Prostate gland (tissue), 2 donors: Measurements from ENCODE around the gene SERINC2. TPM values are rescaled to one million over a fixed set of nuclear protein-coding genes. Genes with fewer than 3 reads are reported as not detected.
A peak's percentile ranks its signal among the peaks of the same experiment; 100 is the strongest.
"Not testable (repeated sequence)": the region's sequence is repeated elsewhere in the genome, so short reads cannot be mapped to it uniquely, and the experiment has no call there.

Experiments
- DNase-seq: peaks from one replicate; pipeline ENCODE4 v3.0.0-alpha.2; 2019; ENCODE audit warnings: low spot score
- H3K27ac ChIP-seq, 2 donors: fragments of 200-600 bp; sonication (generic); 2 replicates each; pipeline ENCODE4 v1.5.1; 2017 to 2019
- H3K27me3 ChIP-seq: fragments of 200-600 bp; sonication (generic); replicated peaks from 2 replicates; pipeline ENCODE4 v1.5.1; 2019; ENCODE audit not compliant: insufficient read depth
- H3K36me3 ChIP-seq, 2 donors: fragments of 200-600 bp; sonication (generic); 1 replicate in 1 of 2; 2 replicates in 1 of 2; pipeline versions ENCODE4 v1.5.1 to v1.8.1; 2017 to 2019
- H3K4me1 ChIP-seq: fragments of 200-600 bp; sonication (generic); replicated peaks from 2 replicates; pipeline ENCODE4 v1.5.1; 2019
- H3K4me3 ChIP-seq, 2 donors: fragments of 200-600 bp; sonication (generic); 2 replicates each; pipeline ENCODE4 v1.5.1; 2017 to 2019
- H3K9me3 ChIP-seq: fragments of 200-600 bp; sonication (generic); 2 replicates; pipeline ENCODE4 v1.5.1; 2017
- POLR2A ChIP-seq: fragments of 450-650 bp; IDR thresholded peaks from one replicate; pipeline ENCODE4 v1.6.1; 2016; ENCODE audit warnings: antibody characterized with exemption, mild to moderate bottlenecking
- POLR2AphosphoS5 ChIP-seq: sonication (generic); formaldehyde crosslinking; IDR thresholded peaks from one replicate; pipeline ENCODE4 v1.6.1; 2017; ENCODE audit warnings: antibody characterized with exemption
- WGBS: methylation state at CpG from one replicate; pipeline ENCODE4 v1.1.5; 2018; 5-methylcytosine and 5-hydroxymethylcytosine counted together
- intact Hi-C: fragments of 100-400 bp; cut with DNase I; formaldehyde crosslinking; loops from one replicate; pipeline ENCODE4 v1.14.2; 2022
- total RNA-seq, 2 donors: library from RNA; depleted of rRNA; stranded (reverse); fragments of >200 nt; gene quantifications; one replicate each; pipeline ENCODE4 v1.1.0, GENCODE V29; 2016
- TF ChIP-seq, protein P1 (sequence below), 4 experiments: fragments of 200-600 bp in 2 of 4; fragments of 450-650 bp in 2 of 4; sonication (generic) in 2 of 4; IDR thresholded peaks; 1 replicate in 3 of 4; 2 replicates in 1 of 4; pipeline ENCODE4 v1.5.1; 2016 to 2019; ENCODE audit warnings: antibody characterized with exemption in 4 of 4, mild to moderate bottlenecking in 2 of 4, moderate library complexity in 2 of 4

The SERINC2 gene
- total RNA-seq, 2 donors from 2014 or later = 76.1 to 110 TPM

DNA sequence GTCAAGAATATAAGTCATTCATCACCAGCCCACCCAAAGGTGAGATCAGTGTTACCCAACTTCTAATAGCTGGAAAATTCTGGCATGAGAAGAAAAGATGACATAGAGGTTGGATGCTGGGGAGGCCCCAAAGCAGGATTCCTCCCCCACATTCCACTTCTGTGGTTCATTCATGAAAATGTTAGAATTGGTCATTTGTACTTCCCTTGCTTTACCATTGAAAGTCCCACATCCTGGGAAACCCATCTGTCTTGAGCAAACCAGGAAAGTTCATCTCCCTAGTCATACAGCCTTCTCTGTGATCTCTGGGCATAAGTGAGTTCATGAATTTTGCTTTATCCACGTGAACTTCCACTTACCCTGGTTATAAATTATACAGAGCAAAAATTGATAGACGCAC, 66.8 kb downstream of the SERINC2 start:
- no peaks in the 10 kb centered on the region for H3K4me1 ChIP-seq
- no peak overlapping the region for H3K4me3 ChIP-seq
- H3K27me3 ChIP-seq = no peaks in the 10 kb centered on the region
- no peak overlapping the region for H3K27ac ChIP-seq
- intact Hi-C loops = no loop called here
- H3K9me3 ChIP-seq = no peaks in the 10 kb centered on the region
- TF ChIP-seq, protein P1, sequence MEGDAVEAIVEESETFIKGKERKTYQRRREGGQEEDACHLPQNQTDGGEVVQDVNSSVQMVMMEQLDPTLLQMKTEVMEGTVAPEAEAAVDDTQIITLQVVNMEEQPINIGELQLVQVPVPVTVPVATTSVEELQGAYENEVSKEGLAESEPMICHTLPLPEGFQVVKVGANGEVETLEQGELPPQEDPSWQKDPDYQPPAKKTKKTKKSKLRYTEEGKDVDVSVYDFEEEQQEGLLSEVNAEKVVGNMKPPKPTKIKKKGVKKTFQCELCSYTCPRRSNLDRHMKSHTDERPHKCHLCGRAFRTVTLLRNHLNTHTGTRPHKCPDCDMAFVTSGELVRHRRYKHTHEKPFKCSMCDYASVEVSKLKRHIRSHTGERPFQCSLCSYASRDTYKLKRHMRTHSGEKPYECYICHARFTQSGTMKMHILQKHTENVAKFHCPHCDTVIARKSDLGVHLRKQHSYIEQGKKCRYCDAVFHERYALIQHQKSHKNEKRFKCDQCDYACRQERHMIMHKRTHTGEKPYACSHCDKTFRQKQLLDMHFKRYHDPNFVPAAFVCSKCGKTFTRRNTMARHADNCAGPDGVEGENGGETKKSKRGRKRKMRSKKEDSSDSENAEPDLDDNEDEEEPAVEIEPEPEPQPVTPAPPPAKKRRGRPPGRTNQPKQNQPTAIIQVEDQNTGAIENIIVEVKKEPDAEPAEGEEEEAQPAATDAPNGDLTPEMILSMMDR (IDR thresholded peaks at IDR 0.05) = no peak
- no peak for TF ChIP-seq POLR2A
- TF ChIP-seq POLR2AphosphoS5 = no peak
- DNase-seq = no peak
- WGBS = 94% methylated on average over 2 of the region's 2 CpGs
- H3K36me3 ChIP-seq = no peaks in the 10 kb centered on the region

DNA sequence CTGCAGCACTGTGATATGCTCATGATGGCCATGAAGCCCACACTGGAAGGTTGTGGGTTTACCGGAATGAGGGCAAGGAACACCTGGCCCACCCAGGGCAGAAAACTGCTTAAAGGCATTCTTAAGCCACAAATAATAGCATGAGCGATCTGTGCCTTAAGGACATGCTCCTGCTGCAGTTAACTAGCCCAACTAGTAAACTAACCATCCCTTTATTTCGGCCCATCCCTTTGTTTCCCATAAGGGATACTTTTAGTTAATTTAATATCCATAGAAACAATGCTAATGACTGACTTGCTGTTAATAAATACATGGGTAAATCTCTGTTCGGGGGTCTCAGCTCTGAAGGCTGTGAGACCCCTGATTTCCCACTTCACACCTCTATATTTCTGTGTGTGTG, 67.4 kb downstream of the SERINC2 start:
- H3K27me3 ChIP-seq, intact Hi-C loops, DNase-seq, H3K27ac ChIP-seq, H3K4me3 ChIP-seq, H3K4me1 ChIP-seq, H3K9me3 ChIP-seq, H3K36me3 ChIP-seq: not testable (repeated sequence)
- 79% methylated on average over 4 of the region's 4 CpGs for WGBS

DNA sequence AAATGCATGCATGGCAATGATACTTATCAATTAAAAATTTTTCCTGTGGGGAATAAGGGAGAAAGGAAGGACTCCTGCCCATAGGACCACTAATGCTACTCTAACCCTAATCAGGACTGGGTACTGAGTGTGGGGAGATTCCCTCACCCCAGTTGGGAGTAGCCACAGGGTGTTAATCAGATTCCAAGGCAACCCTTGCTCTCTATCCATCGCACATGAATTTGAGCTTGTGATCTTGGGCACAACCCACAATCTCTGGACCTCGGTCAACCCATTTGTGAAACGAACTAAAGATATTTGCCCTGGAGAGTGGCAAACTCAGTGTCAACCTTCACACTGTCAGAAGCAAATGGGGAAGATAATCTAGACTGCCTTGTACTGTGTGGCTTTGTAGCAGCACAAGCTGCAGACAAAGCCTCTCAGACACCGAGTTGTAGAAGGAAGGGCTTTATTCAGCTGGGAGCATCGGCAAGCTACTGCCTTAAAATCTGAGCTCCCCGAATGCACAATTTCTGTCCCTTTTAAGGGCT, 69.5 kb downstream of the SERINC2 start:
- H3K27ac ChIP-seq = peak overlapping the region in 1 of 2 donors; percentile 29
- no peak overlapping the region for H3K4me3 ChIP-seq
- intact Hi-C loops = no loop called here
- WGBS = 60% methylated on average over 6 of the region's 6 CpGs
- TF ChIP-seq POLR2AphosphoS5 (no peak), POLR2A (no peak)
- TF ChIP-seq, protein P1 (IDR thresholded peaks at IDR 0.05) = no peak
- H3K36me3 ChIP-seq = no peaks in the 10 kb centered on the region
- H3K4me1 ChIP-seq = no peaks in the 10 kb centered on the region
- no peak for DNase-seq
- H3K9me3 ChIP-seq = no peaks in the 10 kb centered on the region
- no peaks in the 10 kb centered on the region for H3K27me3 ChIP-seq

DNA sequence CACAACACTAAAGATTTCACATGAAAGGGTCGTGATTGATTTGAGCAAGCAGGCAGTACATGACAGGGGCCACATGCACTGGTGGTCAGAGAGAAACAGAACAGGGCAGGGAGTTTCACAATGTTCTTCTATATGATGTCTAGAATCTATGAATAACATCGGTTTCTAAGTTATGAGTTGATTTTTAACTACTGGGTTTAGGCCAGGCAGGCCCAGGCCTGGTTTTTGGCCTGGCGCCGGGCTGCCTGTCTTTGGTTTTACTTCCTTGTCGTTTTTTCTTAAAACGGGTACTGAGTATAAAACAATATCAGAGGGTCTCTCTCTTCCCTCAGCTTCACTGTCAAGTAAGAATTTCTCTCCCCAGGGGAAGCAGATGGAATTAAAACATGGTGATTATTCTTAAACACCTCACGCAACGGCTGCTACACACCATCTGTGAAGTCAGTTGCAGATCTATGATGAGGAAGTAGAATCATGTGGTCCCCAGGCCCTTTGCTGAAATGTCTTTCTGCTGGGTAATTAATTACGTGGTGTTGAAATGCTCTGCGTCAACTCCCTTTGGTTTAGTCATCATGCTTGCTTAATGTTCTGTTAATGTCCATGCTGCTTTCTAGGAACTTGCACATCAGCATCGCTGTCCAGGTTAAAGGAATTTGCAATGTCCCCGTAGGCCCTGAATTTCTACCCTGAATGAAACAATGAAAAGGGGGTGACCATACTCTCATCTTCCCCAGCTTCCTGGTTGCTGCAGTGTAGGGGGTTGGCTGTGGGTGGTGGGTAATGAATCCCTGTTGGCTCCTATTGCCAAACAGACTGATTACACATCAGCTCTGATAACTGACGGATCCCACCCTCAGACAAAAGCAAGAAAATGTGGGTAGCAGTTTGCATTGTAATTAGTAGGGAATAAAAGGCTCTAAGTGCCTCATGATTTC, 70.3 kb downstream of the SERINC2 start:
- 35% methylated on average over 13 of the region's 13 CpGs for WGBS
- H3K4me1 ChIP-seq = no peaks in the 10 kb centered on the region
- TF ChIP-seq, protein P1 (IDR thresholded peaks at IDR 0.05) = no peak
- TF ChIP-seq POLR2A (peak; percentile 23), POLR2AphosphoS5 (peak; percentile 41)
- DNase-seq = peak; percentile 62
- peak overlapping the region in 1 of 2 donors; percentile 5 for H3K27ac ChIP-seq
- H3K9me3 ChIP-seq = no peaks in the 10 kb centered on the region
- H3K27me3 ChIP-seq = no peaks in the 10 kb centered on the region
- H3K4me3 ChIP-seq = no peak overlapping the region
- H3K36me3 ChIP-seq = no peaks in the 10 kb centered on the region
- intact Hi-C loops = no loop called here

Other genes with a start within 250 kb of the SERINC2 start
- gene NKAIN1, start 173.3 kb upstream of the SERINC2 start, total RNA-seq = under 1 TPM; 0.51 to 0.73 TPM
- 10 to 100 TPM; 58.7 to 65.4 TPM for gene SNRNP40, start 116.4 kb upstream of the SERINC2 start, total RNA-seq
- gene ZCCHC17, start 116.2 kb upstream of the SERINC2 start, total RNA-seq = 10 to 100 TPM; 31.5 to 39.0 TPM
- gene FABP3, start 40.1 kb upstream of the SERINC2 start, total RNA-seq = 10 to 100 TPM; 25.0 to 54.1 TPM
- gene TINAGL1, start 163.3 kb downstream of the SERINC2 start, total RNA-seq = 100 to 1,000 TPM; 103 to 134 TPM
- not detected for gene HCRTR1, start 204.5 kb downstream of the SERINC2 start, total RNA-seq
- gene PEF1, start 231.7 kb downstream of the SERINC2 start, total RNA-seq = 10 to 100 TPM; 83.1 to 99.5 TPM